ENCODE data around the gene DNM3.

DNM3 gene

DNA sequence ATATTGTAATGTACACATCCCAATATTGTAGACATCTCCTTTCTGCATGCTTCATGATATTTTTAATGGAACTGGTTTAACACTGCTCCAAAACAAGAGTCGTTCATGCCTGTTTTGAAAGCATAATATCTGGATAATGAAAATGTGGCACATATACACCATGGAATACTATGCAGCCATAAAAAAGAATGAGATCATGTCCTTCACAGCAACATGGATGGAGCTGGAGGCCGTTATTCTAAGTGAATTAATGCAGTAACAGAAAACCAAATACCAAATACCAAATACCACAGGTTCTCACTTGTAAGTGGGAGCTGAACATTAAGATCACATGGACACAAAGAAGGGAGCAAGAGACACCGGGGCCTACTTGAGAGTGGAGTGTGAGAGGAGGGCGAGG is 487.0 kb downstream of the DNM3 start:
- no peak for DNase-seq (ENCODE audit: low spot score)

DNA sequence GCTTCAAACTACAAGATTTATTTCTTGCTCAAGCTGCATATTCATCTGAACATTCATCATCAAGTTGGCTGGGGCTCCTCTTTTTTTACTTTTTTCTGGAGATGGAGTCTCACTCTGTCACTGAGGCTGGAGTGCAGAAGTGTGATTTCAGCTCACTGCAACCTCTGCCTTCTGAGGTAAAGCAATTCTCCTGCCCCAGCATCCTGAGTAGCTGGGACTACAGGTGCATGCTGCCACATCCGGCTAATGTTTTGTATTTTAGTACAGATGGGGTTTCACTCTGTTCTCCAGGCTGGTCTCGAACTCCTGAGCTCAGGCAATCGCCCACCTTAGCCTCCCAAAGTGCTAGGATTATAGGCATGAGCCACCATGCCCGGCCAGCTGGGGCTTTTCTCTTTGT is 490.9 kb downstream of the DNM3 start:
- no peak for DNase-seq (ENCODE audit: low spot score)

DNA sequence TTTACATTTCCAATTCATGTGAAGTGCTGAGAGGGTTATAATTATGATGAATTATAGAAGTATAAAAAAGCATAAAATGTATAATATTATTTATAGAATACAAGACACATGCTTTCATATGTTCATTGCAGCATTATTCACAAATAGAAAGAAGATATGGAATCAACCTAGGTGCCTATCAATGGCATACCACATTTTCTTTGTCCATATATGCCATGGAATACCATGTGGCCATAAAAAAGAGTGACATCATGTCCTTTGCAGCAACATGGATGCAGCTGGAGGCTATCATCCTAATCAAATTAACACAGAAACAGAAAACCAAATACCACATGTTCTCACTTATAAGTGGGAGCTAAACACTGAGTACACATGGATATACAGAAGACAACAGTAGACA is 494.1 kb downstream of the DNM3 start:
- DNase-seq (ENCODE audit: low spot score) = no peak

DNA sequence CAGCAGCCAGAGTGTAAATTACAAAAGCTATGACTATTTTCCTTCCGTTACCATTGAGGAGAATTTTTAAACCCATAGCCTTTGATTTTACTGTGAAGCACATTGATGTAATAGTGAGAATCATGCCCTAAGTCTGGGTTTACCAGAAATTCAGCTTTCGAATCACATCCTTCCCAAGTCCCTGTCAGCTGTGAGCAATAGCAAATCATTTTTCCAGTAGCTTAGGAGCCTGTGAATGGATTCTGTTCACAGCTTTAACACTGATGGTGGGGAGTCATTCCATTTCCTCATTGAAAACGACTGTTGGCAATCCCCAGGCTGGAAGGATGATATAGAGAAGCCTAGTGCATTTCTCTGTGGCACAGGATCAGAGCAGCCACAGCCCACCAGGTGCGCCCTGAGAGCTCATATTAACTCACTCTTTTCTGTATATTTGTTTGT is 497.0 kb downstream of the DNM3 start:
- DNase-seq (ENCODE audit: low spot score) = no peak

DNA sequence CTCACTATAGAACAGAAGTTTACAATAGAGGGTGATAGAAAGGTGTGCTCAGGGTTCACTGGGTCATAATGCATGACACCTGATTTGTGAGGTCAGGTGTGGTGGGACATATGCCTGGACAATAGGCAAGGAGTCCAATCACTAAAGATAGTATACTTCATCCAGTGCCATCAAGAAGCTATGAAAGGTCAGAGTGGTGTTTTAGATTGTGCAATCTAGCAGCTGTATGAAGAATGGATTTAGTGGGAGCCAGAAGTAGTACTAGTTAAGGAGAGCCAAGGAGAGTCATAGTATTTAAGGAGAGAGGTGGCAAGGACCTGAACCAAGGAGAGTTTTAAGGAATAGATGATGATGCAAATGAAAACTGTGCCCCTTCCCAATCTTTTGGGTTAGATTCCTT is 498.5 kb downstream of the DNM3 start:
- no peak for DNase-seq (ENCODE audit: low spot score)

DNA sequence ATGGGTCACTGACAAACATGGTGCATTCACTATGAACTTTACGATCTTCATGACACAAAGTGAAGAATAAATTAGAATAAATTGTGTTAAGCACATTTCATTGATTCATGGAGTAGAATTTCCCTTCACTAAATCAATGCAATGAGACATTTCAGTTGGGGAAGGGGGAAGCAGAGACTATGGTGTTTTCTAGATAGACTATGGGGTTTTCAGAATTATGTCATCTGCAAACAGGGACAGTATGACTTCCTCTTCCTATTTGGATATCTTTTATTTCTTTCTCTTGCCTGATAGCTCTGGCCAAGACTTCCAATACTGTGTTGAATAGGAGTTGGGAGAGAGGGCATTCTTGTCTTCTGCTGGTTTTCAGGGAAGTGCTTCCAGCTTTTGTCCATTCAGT is 499.2 kb downstream of the DNM3 start:
- no peak for DNase-seq (ENCODE audit: low spot score)

DNA sequence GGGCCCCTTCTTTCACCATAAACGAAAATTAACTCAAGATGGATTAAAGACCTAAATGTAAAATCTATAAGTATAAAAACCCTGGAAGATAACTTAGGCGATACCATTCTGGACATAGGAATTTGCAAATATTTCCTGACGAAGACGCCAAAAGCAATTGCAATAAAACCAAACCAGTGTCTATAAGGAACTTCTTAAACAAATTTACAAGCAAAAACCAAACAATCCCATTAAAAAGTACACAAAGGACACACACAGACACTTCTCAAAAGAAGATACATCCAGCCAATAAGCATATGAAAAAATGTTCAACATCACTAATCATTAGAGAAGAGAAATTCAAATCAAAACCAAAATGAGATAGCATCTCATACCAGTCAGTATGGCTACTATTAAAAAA is 500.4 kb downstream of the DNM3 start:
- no peak for DNase-seq (ENCODE audit: low spot score)

DNA sequence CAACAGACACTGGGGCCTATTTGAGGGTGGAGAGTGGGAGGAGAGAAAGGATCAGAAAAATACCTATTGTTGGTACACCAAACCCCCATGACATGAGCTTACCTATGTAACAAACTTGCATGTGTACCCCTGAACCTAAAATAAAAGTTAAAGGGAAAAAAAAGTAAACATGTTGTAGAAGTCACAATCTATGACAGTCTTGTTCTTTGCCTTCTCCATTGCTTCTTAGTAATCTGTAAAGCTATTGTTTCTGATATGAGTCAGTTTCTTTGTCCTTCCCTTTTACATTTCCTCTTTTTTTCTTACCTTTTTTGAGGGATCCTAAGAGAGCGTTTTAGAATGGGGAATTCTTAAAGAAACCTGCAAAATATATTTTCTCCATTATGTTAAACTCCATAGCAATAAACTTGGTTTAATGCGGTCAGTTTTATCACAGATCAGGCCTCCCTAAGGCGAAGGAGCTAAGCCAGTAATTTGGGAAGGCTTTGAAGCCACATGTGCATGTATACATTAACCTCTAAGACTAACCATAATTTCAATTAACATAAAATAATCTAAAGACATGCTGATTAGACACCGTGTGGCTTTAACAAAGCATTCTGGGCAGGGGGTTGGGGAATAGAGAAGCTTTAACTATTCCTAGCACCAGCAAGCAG is 501.4 kb downstream of the DNM3 start:
- peak; percentile 62 for DNase-seq (ENCODE audit: low spot score)

DNA sequence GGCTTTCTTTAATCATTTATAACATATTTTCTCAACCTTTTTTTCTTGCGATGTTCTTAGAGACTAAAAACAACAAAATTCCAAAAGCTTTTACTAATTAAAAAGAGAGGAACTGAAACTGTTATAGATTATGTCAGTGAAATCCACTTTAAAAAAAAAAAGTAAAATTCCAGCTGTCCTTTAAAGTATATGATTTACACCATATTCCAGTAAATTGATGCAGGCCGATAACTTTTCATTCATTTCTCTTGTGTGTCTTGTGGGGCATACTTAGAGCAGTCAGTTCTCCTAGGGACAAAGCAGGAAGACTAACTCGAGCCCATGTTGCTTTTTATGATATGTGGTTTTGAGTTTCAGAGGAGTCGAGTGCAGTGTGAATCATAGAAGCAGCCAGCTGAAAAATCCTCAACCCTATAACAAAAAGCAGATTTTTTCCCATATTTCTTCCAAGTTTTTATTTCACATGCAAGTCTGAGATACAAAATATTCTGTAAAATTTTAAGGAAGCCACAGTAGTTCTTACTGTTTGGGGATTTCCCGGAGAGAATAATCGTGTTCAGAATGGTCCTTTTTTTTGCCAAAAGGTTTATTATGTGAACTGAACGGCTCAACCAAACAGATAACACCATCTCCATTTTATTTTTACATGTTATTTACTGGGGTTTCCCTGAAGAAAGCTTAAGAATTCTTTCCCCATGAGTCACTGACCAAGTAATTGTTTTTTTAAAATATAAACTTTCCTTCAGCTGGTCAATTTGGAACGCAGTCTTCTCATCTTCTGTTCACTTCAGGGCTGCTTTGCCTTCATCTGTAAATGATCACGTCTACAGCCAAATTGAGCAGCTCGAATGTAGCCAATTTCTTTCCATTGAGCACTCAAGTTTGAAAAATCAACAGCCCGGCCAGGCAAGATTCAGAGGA is 502.2 kb downstream of the DNM3 start:
- DNase-seq (ENCODE audit: low spot score) = no peak

DNA sequence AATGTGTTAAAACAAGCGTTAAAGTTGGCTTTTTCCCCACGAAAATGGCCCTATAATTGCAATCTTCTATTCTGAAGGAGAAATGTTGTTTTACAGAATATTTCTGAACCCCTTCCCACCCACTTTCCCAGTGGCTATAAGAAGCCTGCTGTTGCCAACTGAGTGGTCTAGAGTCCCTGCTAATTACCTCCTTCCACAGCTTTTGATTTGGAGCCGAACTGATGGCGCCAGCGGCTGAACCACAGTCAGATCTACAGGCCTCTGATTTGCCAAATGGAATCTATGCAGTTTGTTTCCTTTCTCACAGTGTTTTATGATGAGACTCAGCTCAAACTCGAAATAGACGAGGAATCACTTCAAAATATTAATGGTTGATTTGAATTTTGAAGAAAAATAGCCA is 503.1 kb downstream of the DNM3 start:
- no peak for DNase-seq (ENCODE audit: low spot score)

DNA sequence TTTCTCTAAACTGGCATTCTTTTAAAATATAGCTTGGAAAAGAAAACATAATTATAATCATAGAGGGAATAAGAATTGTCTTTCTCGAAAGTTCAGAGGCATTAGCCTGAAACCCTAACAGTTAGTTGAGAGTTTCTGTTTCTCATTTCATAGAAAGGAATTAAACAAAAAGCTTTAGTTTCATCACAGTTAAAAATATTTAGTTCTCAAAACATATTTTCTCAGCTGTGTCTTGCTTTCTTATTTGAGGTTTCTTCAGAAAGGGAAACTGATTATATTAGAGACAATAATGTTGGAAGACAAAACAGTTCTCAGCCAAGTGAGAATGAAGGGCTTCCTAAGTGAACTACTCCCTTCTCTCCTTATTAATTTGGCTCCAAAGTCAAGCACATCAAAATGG is 503.8 kb downstream of the DNM3 start:
- DNase-seq (ENCODE audit: low spot score) = no peak

DNA sequence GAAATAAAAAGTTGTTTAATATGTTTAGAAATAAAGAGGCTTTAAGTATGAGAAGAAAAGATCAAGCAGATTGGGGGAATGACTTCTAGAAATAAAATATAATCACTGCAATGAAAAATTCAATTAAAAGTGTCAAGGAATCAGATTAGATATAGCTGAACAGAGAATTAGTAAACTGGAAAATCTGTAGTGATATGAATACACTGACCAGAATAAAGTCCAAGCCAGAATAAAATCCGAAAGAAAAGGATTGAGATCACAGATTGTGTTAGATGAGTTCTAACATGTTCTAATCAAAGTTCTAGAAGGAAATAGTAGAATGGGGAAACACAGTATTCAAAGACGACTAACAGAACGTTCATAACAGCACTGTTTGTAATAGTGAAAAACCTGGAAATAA is 506.1 kb downstream of the DNM3 start:
- no peak for DNase-seq (ENCODE audit: low spot score)

DNA sequence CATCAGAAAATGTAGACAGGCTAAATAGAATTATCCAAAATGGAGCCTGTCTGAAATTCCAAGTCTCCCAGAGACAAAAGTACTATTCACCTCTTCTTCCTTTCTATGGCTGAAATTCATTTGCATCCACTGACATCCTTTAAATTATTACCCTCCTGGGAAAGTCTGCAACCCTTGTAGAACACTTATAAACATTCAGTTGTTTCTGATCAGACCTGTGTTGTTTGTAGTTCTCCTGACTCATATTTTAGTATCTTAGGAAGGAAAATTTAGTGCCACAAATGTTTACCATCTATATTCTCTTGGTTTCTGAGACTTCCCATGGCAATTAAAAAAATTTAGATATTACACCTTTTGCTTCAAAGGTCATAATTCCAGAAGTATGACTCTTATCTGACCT is 509.6 kb downstream of the DNM3 start:
- DNase-seq (ENCODE audit: low spot score) = no peak

DNA sequence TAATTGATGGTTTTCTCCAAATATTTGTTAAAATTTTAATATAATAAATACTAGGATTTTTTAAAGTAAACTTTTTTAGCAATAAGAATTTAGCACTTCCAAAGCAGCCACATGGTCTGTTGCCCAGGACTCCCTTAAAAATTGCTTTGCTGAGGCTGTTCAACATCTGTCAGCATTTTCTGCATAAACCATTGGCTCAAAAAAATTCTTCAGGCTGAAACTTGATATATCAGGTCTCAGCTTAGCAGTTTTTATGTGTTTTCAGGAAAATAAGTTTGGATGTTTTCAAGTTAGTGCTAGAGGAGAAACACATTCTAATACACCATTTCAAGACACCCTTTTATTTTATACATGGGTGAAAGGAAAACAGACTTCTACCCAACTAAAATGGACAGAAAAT is 510.0 kb downstream of the DNM3 start:
- DNase-seq (ENCODE audit: low spot score) = no peak

DNA sequence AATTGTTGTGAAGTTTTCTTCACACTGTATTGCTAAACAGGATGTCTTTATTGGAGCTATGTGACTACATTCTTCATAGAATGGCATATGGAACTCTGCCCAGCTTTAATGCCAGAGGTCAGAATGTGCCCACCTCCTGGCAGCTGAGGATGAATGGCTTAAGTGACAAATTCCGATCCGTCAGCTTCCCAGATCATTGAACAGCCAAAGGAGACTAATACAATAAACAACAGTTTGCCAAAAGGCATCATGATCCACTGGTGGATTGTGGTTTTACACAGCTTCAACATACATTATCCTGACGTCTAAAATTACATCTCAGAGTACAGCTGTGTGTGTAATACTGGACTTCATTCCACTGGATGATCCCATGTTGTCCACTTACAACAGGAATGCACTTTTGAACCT is 510.5 kb downstream of the DNM3 start:
- no peak for DNase-seq (ENCODE audit: low spot score)

DNA sequence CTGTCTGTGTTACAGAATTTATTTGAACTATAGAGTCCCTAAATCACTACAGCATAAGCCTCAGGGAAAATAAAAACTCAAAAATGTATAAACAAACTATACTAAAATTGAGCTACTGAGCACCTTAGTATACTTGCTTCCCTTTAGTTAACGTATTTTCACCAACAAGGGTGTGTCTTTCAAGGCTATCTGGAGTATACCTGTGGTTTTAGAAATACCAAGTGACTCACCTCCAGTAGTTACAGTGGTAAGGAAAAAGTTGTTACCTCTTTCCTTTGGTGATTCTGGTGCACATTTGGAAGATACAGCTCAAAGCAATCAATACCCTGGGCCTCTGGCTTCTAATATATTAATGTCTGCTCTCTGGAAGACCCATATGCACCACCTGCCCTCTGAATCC is 511.1 kb downstream of the DNM3 start:
- DNase-seq (ENCODE audit: low spot score) = no peak

DNA sequence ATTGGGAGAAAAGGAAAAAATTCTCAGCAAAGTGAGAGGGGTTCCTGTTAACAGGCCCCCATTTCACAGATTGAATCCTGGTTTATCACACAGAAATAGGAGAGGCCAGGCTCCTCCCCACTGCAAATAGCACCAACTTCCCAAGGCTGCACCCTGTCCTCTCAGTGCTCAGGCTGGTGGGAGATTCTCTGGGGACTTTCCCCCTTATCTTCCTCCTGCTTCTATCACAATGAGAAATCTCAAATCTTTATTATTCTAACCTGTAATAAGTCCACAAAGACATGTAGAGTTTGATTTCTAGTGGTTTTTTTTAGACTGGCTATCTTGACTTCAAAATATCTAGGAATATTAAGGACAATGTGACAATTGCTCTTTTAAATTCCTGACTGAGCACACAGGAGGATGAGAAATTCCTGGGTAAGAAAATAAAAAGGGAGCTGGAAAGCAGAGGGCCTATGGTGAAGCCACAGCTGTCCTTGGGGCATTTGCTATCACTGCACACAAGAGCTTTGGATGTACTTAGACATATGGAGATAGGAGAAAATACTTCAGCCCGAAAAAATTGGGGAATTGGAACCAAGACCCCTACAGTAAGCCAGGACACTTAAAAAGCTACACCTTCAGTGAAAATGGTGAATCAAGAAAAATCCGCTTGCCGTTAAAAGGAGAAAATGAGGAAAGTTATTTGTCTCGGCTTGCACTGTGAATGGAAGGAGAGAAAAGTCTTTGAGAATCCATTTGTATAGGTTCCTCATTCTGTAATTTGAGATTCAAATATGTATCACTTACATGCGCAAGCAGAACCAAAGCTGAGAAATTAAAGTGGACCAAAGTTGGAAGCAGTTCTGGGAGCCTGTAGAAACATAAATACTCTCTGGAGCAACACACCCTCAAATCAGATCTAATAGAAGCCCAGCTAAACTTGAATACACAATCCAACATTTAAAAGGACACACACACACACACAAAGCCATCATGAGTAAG is 513.3 kb downstream of the DNM3 start:
- DNase-seq (ENCODE audit: low spot score) = no peak

DNA sequence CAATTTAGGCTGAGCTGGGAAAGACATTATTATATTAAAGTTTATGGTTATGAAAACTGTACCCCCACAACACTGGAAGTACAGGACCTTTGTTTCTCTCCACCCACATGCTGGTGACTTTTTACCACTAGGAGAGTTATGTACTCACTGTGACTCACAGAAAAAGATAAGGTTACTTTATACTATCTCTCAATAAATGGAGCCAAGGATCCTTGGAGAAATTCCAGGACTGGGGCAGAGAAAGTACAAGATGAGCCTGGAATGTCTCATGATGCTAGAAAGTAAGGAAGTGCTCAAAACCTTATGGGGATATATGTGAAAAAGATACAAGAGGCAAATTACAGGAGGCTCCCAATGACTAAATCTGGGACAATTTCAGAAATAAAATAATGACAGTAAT is 515.3 kb downstream of the DNM3 start:
- no peak for DNase-seq (ENCODE audit: low spot score)

DNA sequence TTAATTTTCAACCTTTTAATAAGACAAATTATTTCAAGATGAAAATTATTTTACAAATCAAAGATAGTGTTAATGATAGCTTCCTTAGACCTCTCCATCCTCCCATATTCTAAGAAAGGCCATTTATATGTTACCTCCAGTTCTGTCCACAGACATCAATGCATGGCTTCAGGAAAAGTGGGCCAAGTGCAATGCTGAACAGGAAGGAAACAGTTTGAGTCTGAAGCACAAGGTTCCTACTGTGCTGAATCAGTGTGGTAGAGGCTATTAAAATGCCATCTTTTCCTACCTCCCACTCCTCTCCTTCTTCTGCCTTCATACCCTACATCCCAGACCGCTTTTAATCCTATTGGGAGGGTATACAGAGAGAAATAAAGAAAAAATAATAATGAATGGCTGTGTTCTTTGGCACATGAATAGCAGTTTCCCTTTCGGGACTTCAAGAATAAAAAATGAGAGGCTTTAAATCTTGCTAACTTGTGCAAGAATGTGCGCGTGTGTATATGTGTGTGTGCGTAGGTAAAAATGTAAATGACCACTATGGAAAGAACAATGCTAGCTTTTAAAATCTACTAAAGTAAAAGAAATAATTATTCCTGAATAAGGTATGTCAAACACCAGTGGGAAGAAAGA is 516.6 kb downstream of the DNM3 start:
- peak; percentile 29 for DNase-seq (ENCODE audit: low spot score)

DNA sequence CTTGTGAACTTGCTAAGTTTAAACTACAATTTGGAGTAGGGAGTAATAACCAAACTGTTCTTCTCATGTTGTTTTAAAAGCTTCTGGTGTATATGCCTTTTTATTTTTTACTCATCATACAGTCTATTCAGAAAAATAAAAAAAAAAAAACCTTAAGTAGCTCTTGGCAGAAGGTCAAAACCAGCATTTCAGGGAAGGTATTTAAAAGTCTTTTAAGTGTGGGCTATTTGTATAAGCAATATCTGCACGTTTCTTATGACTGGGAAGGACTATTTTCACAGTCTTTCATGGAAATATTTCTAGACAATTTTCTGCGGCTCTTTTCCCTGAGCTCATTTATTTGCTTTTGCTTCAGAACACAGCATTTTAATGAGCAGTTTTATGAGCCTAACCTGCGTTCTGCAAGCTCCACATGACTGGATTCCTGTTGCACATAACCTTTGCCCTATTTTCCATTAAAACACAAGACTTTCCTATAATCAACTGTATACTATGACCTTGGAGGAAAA is 518.2 kb downstream of the DNM3 start:
- DNase-seq (ENCODE audit: low spot score) = peak; percentile 49

DNA sequence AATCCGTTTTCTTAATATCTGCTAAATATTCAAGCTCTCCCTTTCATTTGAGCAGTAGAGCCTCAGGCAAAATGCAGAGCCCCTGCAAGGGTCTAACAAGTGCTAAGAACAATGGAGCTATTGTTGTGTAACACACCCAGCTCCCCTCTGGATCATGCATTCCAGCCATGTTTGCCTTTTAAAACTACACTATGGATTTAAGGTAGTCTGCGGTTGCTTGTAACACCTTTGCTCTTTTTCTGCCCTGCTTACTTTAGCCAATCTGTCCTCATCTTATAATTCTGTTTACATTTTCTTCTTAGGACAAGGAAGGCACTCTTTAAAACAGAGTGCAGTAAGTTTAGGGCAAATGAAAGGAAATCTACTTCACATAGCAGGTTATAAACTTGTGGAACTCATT is 519.2 kb downstream of the DNM3 start:
- no peak for DNase-seq (ENCODE audit: low spot score)

DNA sequence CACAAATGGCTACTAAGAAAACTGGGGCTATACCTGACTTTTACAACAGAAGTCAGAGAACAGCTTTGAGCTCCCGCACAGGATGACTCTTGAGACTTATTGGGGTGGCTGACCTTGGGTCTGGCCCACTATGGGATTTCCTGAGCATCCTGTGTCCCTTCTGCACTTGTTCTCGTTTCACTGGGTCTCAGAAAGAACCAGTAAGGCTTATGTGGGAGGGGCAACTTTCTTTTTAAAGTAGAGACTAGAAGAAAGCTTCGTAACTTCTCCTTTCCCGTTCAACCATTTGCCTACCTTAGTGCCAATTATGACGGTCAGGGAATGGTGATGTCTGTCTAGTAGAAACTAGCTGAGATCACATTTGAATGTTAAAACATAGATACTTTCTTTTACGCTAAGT is 519.7 kb downstream of the DNM3 start:
- peak; percentile 29 for DNase-seq (ENCODE audit: low spot score)
